Transverse colon (tissue), 4 donors: ENCODE results near the gene C5orf24.

Experiments used
- CTCF ChIP-seq, 5 experiments: fragments of 200-600 bp in 3 of 5; fragments of 450-650 bp in 2 of 5; sonication (generic) in 3 of 5; IDR thresholded peaks; 1 replicate in 2 of 5; 2 replicates in 3 of 5; pipeline ENCODE4 v1.5.1; 2016 to 2017; ENCODE audit warnings: antibody characterized with exemption in 5 of 5, inconsistent platforms in 3 of 5, mild to moderate bottlenecking in 2 of 5, moderate library complexity in 1 of 5
- POLR2A ChIP-seq: fragments of 450-650 bp; IDR thresholded peaks from one replicate; pipeline ENCODE4 v1.6.1; 2016; ENCODE audit warnings: antibody characterized with exemption, mild to moderate bottlenecking, moderate library complexity
- POLR2AphosphoS5 ChIP-seq, 3 donors: sonication (generic); formaldehyde crosslinking; IDR thresholded peaks; one replicate each; pipeline ENCODE4 v1.6.1; 2016; ENCODE audit warnings: antibody characterized with exemption in 3 of 3

DNA sequence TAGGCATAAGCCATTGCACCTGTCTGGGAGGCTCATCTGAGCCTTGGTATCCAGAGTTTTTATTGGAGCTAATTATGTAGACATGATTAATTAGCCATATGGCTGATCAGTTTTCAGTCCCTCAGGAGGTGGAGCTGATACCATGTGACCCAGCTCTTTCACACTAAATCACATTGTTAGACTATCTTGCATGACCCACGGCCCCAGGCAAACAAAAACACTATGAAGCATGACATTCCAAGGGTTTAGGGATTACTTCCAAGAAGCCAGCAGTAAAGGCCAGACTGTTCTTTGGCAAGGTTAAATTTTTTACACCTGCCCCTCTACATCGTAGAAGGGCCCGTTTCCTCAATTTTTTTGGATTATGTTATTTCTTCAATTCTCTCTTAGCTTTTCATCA is 5.0 kb upstream of the C5orf24 start:
- TF ChIP-seq CTCF (IDR thresholded peaks at IDR 0.05), result no peak
- no peak for TF ChIP-seq POLR2A
- TF ChIP-seq POLR2AphosphoS5 (IDR thresholded peaks at IDR 0.05), result no peak
